GM12872 (cell line): Measurements from ENCODE around the gene CAPZA2.

ENCODE experiments used
- CTCF ChIP-seq: IDR thresholded peaks from 3 replicates; pipeline ENCODE4 v1.5.1; 2011; ENCODE audit warnings: low read depth, mild to moderate bottlenecking, low read length, moderate library complexity; ENCODE audit not compliant: insufficient read depth

CAPZA2 gene

GRCh38 chr7:116862951-116863670 is 724 bp downstream of the CAPZA2 start:
- no peak for TF ChIP-seq CTCF

DNA sequence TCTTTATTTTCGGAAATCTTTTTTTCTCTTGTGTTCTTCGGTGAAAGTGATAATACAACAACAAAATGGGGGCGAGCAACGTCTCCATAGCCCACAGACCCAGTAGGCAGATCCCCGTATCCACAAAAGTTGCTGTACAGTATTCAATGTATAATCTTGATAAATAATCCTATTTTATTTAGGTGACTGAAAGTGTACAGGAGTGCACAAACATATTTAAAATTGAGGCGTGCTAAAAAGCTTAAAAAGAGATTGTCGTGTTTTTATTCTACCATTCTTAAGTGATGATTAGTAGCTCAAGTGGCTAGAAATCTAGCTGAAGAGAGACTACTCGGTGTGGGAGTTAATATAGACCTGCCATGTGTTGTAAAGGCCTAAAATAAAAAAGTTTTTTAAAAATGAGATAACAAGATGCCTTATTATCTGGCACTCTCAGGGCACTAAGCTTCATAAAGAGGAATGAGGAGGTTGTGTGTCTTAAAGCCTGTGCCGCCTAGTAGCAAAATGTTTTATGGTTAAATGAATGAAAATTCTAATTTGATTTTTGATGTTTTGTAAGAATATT is 1.6 kb downstream of the CAPZA2 start:
- no peak for TF ChIP-seq CTCF

DNA sequence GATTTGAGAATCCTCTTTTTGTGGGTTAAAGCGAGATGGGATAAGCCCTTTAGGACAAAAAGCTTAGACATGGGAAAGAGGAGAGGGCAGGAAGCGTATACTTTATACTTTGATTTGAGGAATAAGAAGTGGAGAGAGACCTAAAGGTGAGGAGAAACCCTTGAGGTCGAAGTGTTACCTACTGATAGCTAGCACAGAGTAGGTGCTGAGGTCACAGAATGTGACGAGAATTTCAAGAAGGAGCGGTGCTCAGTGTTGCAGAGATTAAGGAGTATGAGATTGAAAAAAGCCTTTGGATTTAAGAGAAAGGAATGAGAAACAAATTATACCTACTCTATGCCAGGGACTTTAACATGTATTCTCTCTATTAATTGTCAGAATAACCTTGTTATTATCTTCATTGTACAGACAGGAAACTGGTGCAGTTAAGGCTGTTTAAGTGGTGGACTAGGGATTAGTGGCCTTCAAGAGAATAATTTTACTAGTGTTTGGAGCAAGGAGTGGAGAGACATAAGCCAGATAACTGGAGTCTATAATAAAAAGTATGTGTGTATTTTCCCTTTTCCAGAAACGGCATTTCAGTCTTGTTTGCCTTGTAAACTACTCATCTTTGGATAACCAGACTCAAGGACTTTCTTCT is 8.8 kb downstream of the CAPZA2 start:
- TF ChIP-seq CTCF = no peak

- no peak for TF ChIP-seq CTCF
Observed at GRCh38 chr7:116872026-116872425, 9.6 kb downstream of the CAPZA2 start.

DNA sequence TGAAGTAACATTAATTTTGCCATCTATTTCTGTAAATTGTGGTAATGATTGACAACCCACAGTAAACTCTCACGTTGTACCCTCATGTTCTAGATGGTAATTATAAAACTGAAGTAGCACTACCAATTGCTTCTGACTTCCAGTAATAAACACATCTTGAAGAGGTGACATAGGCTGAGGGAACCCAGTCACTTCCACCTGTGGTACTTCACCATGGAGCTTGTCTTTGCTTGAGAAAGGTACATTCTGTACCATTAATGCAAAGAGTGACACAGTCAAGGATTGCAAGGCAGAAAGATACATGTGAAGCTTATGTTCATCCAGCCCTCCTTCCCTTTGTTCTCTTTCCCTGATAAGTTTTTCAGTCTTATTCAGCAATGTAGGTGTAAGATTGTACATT is 11.2 kb downstream of the CAPZA2 start:
- TF ChIP-seq CTCF = no peak

GRCh38 chr7:116876664-116877442 is 14.5 kb downstream of the CAPZA2 start:
- TF ChIP-seq CTCF = no peak
